ENCODE results near the gene RPL5.

DNA sequence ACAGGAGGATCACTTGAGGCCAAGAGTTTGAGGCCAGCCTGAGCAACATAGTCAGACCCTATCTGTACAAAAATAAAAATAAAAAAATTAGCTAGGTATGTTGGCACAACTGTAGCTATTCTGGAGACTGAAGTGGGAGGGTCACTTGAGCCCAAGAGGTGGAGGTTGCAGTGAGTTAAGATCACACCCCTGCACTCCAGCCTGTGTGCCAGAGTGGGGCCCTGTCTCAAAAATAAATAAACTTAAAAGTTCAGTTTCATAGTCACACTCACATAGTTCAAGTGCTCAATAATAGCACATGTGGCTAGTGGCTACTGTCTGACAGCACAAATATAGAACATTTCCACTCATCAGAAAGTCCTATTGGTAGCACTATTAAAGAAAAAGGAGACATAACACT, 41.8 kb upstream of the RPL5 start:
- no peak for TF ChIP-seq CTCF (tag by site-specific recombination; IDR thresholded peaks at IDR 0.05)
- TF ChIP-seq, protein P1, sequence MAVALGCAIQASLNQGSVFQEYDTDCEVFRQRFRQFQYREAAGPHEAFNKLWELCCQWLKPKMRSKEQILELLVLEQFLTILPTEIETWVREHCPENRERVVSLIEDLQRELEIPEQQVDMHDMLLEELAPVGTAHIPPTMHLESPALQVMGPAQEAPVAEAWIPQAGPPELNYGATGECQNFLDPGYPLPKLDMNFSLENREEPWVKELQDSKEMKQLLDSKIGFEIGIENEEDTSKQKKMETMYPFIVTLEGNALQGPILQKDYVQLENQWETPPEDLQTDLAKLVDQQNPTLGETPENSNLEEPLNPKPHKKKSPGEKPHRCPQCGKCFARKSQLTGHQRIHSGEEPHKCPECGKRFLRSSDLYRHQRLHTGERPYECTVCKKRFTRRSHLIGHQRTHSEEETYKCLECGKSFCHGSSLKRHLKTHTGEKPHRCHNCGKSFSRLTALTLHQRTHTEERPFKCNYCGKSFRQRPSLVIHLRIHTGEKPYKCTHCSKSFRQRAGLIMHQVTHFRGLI (tag by site-specific recombination; IDR thresholded peaks at IDR 0.05) = no peak
